NCI-H1930 (cell line): ENCODE results near the gene C11orf21.
A peak's percentile ranks its signal among the peaks of the same experiment; 100 is the strongest.

Experiments used
- DNase-seq, 2 experiments: peaks; one replicate each; lab custom pipeline; 2025; lab: John Stamatoyannopoulos, UW

The C11orf21 gene

DNA sequence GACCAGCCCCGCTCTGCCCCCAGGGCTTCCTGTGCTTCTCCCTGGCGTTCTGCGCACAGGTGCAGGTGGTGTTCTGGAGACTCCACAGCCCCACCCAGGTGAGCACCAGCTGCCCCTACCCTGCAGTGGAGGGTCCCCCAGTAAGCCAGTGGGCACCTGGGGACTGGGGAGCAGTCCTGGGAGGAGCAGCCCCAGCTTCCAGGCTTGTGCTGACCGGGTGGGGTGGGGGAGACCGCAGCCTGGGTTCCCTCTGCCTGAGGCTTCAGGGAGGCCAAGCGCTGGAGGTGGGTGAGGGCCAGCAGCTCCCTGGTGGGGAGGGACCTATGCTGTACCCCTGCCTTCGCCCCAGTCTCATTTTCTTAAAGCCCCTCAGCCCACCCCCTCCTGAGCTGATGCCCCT, 7.0 kb upstream of the C11orf21 start:
- DNase-seq, result no peak

DNA sequence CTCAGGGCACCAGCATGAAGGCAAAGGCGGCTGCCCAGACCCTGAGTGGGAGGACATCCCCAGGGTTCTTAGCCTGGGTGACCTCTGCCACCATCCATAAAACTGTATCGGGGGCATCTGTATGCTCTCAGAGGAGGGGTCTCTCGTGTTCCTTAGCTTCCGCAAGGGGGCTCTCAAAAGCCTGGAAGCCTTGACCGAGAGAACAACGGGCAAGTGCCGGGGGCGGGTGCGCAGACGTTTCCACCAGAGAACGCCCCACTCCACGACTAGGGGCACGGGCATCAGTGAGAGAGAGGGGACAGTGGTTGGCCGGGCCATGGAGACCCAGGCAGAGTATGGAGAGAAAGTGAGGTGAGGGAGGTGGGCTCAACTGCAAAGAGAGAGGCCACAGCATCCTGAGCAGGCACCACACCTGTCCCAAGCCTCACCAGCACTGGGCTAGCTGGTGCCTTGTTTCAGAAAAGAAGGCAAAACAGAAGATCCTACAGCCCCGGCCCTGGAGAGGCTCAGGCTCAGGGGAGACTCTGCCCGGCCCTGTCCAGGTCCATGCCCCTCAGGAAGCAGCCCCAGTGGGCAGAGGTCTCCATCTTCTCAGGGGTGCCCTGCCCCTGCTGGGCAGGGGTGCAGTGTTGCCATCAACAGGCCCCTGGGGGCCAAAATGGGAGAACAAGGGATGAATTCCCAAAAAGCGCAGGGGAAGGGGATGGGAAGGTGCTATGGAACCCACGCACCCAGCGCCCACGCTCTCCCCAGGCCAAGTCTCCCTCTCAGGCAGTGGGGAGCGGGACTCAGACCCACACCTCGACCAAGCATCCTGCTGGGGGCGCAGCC, 6.0 kb upstream of the C11orf21 start:
- DNase-seq, result no peak

DNA sequence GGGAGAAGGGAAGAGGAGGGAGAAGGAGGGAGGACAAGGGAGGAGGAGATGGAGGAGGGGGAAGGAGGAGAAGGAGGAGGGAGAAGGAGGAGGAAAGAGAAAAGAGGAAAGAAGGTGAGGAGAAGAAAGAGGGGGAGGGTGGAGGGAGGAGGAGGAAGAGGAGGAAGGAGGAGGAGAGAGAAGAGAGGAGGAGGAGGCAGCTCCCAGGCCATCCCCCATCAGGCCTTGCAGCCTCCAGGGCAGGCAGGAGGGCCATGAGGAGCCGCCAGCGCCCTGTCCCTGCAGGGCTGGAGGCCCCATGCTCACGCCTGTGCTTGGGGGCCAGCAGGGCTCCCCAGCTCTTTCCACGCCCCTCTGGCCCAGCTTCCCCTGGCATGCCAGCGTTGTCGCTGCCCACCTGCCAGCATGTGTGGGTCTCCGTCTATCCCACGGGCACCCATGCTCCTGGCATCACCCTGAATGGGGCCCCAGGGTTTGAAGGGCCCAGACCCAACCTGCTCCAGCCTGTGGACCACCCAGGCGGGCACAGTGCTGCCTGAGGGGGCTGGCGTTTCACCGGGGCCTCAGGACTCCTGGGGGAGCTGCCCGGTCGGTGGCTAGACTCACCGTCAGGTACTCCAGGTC, 5.3 kb upstream of the C11orf21 start:
- DNase-seq, result no peak

DNA sequence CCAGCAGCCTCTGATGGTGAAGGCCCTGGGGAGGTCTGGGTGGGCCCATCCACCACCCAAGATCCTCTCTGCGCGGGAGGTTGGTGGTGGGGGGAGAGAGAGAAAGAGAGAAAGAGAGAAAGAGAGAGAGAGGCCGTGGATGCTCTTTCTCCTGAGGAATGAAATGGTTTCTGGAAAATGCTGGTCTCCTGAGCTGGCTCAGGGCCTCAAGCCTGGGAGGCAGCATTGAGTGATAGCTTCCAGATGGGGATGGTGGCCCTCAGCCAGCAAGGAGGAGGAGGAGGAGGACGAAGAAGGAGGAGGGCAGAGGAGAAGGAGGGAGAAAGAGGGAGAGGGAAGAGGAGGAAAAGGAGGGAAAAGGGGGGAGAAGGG, 4.7 kb upstream of the C11orf21 start:
- no peak for DNase-seq

DNA sequence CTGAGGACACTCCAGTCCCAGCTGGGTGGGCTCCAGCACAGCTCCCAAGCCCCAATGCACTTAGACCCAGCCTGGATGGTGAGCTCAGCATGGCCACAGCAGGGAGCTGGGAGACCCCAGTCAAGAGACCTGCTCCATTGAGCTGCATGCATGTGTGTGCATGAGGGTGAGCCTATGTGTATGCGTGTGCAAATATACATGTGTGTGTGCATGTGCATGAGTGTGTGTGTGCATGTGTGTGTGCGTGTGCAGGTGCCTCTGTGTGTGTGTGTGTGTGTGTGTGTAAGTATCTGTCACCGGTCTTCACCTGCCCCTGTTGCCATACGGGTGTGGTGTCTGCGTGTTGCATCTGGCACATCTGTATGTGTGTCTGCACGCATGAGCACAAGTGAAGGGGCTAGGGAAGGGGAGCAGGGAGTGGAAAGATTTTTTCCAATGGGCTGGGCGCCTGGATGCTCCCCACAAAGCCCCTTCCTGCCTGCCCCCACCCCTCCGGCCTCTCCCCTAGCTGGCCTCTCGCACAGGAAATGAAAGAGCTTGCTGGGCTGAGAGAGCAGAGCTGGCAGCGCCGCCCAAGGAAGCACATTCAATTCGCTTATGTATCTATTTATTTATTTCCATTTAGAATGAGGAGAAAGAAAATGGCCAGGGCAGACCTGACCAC, 4.2 kb upstream of the C11orf21 start:
- no peak for DNase-seq

DNA sequence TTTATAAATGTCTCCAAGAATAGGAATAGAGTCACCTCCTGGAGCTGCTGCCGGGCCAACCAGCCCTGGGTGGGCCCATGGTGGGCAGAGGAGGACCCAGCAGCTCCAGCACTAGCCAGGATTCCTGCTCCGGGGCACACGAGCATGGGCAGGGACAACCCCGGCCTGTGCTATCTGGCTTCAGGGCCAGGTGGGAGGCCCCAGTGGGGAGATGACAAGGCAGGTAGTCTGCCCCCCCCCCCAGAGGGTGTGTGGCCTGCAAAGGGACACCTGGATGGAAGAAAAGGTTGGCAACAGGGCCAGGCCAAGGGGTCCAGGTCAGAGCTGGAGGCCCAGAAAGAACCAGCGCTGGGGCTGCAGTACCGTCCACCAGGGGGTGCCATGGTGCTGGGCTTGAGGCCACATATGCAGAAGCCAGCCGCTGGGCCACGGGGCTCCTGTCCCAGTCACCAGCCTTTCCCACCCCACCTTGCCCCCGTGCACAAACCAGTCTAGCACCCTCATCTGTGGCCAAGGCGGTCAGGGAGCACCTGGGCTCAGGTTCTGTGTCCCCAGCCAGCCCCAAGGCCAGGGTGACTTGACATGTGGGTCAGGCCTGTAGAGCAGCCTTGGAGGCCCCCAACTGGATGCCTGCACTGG, 3.5 kb upstream of the C11orf21 start:
- peak; percentile 33 to 60 for DNase-seq

DNA sequence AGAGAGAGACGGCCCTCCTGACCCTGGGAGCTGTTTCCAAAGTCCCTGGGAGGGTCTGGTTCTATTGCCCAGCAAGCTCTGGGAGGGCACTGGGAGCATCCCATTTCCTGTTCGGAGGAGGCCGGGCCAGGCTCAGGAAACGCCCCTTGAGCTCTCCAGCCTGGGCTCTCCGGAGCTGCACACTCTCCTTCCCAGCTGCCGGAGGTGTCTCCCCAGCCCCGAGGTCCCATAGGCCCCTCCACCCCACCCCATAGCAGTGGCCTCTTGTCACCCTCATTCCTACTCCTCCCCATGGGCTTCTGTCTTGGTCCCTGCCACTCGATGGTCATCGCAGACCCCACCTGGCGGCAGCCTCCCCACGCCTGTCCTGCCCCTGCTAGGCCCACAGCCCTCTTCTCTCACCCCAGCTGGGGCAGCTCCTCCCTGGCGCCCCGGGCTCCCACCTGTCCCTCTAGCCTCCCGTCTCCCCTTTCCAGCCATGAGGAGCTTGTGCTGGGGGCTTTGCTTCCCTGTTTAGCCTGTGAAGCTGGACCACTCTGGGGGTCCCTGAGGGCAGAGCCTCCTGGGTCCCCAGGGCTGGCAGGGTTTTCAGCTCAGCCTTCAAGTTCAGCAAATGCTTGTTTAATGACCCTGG, 2.9 kb upstream of the C11orf21 start:
- no peak for DNase-seq

DNA sequence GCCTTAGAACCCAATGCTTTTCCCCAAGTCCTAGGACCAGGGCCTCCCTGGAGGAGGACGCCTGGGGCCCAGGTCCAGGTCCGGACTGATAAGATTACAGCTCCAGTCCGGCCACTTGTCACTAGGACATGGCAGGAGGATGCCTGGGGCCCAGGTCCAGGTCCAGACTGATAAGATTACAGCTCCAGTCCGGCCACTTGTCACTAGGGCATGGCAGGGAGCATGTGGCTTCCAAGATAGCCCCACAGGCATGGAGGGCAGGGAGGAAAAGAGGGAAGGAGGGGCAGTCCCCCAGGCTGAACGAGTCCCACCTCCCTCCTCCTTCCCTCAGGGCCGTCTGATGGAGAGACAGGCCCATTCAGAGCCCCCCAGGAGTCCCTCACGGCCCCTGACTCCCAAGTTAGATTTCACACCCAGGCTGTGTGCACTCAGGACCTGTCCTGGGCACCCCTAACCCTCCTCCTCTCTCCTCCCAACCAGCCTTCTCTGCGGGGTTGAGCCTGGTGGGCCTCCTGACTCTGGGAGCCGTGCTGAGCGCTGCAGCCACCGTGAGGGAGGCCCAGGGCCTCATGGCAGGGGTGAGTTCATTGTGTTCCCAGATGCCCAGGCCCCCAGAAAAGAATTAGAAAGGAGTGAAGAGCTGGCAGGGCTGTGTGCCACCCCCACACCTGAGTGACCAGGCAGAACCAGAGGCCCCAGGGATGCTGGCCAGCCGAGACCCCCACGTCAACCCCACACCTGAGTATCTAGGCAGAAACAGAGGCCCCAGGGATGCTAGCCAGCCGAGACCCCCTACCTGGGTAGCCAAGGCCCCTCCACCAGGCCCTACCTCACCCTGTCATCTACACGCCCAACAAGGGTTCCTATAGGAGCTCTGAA, 2.1 kb upstream of the C11orf21 start:
- no peak for DNase-seq

DNA sequence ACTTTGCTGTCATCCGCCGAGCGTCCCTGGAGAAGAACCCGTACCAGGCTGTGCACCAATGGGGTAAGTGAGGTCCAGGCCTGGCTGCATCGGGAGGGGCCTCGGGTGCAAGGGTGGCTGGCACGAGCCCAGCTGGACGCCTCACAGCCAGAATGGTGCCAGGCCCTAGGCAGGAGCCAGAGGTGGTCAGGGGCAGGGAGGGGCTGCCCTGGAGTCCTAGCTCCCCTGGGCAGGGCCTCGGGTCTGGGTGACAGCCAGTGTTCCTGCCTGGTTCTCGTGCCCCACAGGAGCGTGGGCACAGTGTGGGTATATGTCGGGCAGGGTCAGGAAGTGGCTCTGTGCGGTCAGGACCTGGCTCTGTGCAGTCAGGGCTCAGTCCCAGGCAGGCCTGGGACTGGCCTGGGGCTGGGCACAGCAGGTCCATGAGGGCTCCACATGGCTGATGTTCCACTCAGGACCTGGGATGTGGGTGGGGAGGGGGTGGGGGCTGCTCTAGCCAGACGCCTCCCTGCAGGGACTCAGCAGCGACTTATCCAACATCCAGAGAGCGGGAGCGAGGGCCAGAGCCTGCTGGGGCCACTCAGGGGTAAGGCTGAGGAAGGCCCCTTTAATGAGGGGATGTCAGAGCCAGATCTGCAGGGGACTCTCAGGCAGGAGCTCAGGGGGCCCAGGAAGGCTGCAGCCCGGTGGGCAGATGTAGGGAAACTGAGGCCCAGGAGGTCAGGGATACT, 1.3 kb upstream of the C11orf21 start:
- no peak for DNase-seq

DNA sequence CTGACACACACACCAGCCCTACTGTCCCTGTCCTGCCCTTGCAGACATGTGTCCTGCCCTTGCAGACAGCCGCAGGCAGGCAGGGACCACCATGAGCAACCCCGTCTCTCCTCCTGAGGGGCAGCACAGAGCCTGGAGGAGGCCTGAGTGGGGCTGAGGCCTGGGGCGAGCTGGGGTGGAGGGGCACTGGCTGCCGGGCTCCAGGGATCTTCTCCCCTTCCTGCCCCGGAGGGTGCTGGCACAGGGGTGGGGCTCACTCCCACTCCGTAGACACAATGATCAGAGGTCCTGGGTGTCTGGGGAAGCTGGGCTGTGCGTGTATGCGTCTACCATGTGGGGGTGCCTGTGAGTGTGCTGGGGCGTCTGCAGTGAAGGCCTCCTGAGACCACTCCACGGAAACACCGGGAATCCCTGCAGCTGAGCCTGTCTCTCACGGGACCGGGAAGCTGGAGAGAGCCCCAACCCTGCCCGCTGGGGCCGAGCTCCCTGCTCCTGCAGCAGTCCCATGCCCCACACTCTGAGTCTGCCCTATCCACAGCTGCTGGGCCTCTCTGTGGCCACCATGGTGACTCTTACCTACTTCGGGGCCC, 683 bp upstream of the C11orf21 start:
- DNase-seq, result no peak

DNA sequence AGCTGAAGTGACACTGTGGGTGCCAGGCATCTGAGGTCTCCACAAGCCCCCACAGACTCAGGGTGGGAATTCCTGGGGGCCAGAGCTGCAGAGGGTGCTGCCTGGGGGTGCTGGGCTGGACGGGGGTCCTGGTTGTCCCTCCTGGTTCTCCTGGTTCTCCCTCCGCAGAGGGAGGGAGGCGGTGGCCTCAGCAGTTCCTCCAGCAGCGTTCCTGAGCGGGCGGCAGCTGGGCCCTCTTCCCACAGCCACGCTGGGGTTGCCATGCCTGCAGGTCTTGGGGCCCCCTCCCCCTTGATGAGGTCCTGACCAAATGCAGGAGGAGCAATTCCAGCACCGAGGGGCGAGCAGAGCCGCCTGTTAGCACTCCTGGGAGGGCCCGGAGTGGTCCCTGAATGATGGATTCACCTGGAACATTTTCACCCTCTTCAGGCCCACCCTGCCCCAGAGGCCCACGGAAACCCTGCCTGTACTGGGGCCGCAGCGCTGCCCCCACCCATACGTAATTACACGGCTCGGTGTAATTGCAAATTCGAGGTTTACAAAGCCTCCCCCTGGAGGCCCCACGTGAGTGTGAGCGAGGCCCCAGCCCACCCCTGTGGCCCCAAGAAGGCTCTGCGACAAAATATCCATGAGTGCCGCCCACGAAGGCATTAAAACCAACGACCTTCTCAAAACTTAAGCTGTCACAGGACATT, 635 bp downstream of the C11orf21 start:
- DNase-seq, result no peak

DNA sequence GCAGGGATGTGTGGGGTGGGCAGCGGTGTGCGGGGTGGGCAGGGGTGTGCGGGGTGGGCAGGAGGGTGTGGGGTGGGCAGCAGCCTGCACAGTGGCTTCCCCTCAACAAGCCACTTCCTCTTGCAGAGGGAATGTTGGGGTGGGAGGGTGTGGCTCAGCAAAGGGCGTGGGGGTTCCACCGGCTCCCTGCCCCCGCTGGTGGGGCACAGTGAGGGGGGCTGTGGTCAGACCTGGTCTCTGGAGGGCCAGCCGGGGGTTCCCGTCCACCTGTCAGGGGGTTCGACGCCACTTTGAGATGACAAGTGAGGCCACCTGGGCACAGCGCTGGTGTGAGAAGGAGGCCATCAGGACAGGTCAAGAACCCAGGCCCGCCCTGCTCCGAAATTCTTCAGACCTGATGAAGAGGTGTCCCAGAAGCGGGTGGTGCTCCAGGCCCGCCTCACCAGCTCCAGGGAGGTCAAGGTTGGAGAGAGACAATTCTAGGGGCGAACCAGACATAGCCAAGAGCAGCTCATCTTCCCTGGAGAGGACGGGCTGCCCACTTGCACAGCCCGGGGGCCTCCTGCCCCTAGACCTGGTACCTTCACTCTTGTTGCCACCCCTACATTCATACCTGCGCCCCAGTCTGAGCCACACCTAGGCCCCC, 1.3 kb downstream of the C11orf21 start:
- DNase-seq, result no peak

DNA sequence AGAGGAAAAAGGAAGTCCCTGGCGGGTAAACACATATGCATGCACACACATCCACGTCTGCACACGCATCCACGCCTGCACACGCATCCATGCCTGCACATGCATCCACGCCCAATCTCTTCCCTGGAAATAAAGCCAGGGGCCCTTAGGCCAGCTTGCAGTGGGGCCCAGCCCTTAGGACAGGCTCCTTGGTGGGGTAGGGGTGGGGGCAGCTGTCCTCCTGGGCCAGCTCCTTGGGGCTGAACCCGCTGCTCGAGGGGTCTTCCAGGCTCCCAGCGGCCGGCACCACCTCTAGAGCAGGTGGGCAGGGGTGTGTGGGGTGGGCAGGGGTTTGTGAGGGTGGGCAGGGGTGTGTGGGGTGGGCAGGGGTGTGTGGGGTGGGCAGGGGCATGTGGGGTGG, 1.9 kb downstream of the C11orf21 start:
- no peak for DNase-seq

DNA sequence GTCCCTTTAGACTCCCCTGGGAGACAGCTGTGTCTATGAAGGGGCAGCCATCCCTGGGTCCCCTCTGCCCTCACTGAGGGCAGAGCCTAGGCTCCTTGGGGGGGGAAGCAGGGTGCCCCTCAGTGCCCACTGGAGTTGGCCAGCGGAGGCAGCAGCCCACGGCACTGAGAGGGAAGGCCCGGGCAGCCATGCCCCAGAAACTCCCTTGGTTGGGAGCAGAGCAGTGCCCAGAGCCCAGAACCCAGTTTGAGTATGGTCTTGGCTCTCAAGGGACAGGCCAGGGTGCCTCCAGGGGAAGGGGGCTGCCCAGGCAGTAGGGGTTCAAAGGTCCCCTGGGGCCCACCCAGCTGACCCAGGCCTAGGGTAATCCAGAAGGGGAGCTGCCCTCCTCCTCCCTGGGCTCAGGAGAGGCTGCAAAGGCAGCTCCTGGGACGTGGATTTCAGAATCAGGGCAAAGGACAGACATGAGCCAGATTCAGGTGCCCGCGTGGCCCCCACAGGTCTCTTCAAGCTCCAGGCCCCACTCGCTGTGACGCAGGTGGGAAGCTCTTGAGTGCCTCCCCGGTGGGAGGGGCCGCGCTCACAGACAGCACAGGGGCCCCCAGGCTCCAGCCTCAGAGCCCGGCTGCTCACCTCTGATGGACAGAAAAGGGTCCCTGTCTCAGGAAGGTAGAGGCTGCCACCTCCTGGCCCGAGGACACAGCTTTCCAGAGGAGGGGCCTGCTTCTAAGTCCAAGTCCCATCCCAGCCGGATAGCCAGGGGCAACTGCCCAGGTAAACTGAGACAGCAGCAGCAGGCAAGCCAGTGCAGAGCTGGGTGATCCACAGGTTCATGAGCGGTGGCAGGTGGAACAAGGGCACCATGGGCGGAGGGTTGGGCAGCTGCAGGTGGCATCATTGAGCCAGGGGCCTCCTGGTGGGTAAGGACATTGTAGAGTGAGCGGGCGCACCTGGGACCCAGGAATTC, 2.6 kb downstream of the C11orf21 start:
- peak; percentile 21 to 39 for DNase-seq

DNA sequence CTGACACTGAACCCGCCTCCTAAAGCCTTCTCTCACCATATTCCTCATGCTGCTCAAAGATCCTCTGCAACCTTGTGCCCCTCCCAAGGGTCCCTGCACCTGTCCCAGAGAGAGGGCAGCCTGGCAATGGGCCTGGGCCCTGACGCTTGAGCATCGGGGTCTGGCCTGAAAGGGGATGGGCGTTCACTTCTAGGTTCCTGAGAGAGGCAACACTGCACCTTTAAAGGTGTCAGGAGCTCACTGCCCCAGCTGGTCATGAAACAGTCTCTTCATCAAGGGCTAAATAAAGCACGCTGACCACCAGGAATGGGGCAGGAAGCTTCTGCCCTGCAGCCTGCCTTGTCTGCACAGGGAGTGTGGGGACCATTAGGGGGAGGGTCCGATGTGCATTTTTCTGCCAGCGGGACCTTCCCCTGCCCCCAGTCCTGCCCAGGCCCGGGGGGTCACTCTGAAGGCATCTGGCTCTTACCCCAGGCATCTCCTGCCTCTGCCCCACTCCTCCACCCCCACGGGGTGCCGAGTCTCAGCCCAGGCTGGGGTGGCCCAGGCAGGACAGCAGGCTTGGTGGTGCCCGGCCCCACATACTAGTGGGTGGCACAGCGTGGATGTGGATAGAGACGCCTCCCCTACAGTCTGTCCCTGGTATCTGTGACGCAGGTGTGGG, 3.5 kb downstream of the C11orf21 start:
- DNase-seq, result no peak

DNA sequence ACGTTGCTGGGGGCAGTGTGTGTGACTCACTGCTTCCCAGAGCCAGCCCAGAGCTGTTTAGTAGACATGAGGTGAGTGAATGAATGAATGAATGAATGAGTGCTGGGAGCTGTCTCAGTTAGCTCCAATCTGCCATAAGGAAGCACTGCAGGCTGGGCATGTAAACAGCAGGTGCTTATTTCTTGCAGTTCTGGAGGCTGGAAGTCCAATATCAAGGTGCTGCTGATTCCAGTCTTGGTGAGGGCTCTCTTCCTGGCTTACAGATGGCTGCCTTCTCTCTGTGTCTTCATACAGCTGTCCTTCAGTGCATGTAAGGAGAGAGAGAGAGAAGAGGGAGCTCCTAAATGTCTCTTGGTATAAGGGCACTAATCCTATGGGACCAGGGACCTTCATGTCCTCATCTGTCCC, 4.1 kb downstream of the C11orf21 start:
- DNase-seq, result no peak

DNA sequence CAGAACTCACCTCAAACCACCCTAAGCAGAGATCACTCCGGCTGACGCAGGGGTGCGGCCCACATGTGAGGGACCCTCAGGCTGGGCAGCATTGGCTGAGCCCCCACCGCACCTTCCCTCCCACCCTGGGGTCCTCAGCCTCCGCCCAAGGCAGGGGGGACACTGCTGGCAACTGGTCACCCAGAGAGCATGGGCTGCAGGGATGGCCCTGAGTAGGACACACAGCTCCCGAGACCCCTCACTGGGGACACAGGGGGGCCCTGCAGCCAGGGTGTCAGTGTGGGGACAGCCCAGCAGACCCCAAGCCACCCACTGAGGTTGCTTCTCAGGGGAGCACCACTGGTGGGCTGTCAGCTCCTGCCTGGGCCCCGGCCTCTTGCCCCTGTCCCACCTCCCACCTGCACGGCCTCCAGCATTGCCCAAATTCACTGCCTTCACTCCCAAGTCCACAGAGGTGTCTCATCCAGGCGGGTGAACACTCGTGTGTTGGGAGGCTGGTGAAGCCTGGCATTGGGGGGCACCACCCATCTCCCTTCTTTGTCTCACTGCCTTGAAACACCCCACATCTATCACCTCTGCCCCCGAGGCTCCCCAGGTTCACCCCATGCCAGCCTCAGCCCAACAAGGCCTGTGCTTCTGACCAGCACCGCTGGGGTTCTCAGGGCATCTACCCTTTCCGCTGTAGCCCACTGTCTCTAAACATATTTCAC, 4.7 kb downstream of the C11orf21 start:
- DNase-seq, result no peak
